PC-9 (cell line): ENCODE data around the gene KIAA0753.

ENCODE experiments used
- CTCF ChIP-seq: fragments of 200-600 bp; sonication (generic); conservative IDR thresholded peaks from 2 replicates; pipeline ENCODE4 v1.6.1; 2017; ENCODE audit warnings: mixed run types, antibody characterized with exemption, mild to moderate bottlenecking, moderate library complexity
- EZH2 ChIP-seq: fragments of 200-600 bp; sonication (generic); IDR thresholded peaks from 2 replicates; pipeline ENCODE4 v1.8.0; 2017; ENCODE audit warnings: antibody characterized with exemption, low read depth

DNA sequence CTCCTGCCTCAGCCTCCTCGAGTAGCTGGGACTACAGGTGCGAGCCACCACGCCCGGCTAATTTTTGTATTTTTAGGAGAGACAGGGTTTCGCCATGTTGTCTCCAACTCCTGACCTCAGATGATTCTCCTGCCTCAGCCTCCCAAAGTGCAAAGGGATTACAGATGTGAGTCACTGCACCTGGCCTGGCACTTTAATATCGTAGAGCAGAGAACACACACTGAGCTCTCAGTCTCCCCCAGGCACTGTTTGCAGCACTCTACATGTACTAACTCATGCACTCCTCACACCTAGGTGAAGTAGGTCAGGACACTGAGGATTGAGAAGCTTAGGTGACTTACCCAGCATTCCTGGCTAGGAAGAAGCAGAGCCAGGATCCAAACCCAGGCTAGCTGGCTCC, 26.0 kb upstream of the KIAA0753 start:
- TF ChIP-seq CTCF (no peak), EZH2 (no peak)
